ENCODE data around the gene TMEM132E.

TMEM132E gene

GRCh38 chr17:34665150-34665806 lies 85.9 kb downstream of the TMEM132E start:
- DNase-seq (ENCODE audit: low read depth): no peak

- no peak for DNase-seq (ENCODE audit: low read depth)
Measured at GRCh38 chr17:34665819-34666763, 86.7 kb downstream of the TMEM132E start.

GRCh38 chr17:34667656-34668055 lies 88.3 kb downstream of the TMEM132E start:
- no peak for DNase-seq (ENCODE audit: low read depth)

- no peak for DNase-seq (ENCODE audit: low read depth)
Measured at GRCh38 chr17:34668206-34668605, 88.8 kb downstream of the TMEM132E start.

GRCh38 chr17:34669511-34669910 lies 90.1 kb downstream of the TMEM132E start:
- no peak for DNase-seq (ENCODE audit: low read depth)

GRCh38 chr17:34670618-34671017 lies 91.2 kb downstream of the TMEM132E start:
- no peak for DNase-seq (ENCODE audit: low read depth)

GRCh38 chr17:34671191-34671590 lies 91.8 kb downstream of the TMEM132E start:
- DNase-seq (ENCODE audit: low read depth): no peak

GRCh38 chr17:34672176-34672785 lies 92.9 kb downstream of the TMEM132E start:
- DNase-seq (ENCODE audit: low read depth): no peak

- no peak for DNase-seq (ENCODE audit: low read depth)
Measured at GRCh38 chr17:34673516-34673915, 94.1 kb downstream of the TMEM132E start.

- DNase-seq (ENCODE audit: low read depth): no peak
Measured at GRCh38 chr17:34673995-34674890, 94.9 kb downstream of the TMEM132E start.

- no peak for DNase-seq (ENCODE audit: low read depth)
Measured at GRCh38 chr17:34675143-34675542, 95.8 kb downstream of the TMEM132E start.

GRCh38 chr17:34675605-34676004 lies 96.2 kb downstream of the TMEM132E start:
- no peak for DNase-seq (ENCODE audit: low read depth)

GRCh38 chr17:34680151-34680550 lies 100.8 kb downstream of the TMEM132E start:
- DNase-seq (ENCODE audit: low read depth): no peak

GRCh38 chr17:34682305-34682704 lies 102.9 kb downstream of the TMEM132E start:
- no peak for DNase-seq (ENCODE audit: low read depth)

- DNase-seq (ENCODE audit: low read depth): no peak
Measured at GRCh38 chr17:34683390-34683789, 104.0 kb downstream of the TMEM132E start.
